Stimulated activated CD8-positive, alpha-beta memory T cell treated with anti-CD3 and anti-CD28 coated beads, Interleukin-12 subunit alpha, Interleukin-12 subunit beta, amount 100 ng/mL, for 1 hour (primary cell): ENCODE measurements around the gene NKX2-1.

Experiments used
- DNase-seq: peaks from one replicate; pipeline ENCODE4 v3.0.0-alpha.2; 2020; ENCODE audit warnings: low read depth

The NKX2-1 gene

DNA sequence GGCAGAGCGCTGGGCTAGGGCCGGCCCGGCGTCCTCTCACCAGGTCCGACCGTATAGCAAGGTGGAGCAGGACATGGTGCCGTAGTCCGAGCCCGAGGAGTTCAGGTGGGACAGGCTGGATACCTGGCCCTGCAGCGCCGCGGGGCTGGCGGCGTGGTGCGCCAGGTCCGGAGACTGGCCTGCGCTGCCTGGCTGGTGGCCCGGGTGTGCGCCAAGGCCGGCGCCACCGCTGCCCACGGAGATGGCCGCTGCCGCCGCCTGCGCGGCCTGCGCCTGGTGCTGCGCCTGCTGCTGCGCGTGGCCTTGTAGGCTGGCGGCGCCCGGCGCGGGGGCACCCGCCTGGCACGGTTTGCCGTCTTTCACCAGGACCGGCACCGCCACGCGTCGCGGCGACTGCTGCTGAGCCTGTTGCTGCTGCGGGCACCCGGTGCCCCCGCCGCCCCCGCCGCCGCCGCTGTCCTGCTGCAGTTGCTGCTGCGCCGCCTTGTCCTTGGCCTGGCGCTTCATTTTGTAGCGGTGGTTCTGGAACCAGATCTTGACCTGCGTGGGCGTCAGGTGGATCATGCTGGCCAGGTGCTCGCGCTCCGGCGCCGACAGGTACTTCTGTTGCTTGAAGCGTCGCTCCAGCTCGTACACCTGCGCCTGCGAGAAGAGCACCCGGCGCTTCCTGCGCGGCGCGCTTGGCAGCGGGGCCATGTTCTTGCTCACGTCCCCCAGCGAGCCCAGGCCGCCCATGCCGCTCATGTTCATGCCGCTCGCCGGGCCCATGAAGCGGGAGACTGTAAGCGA, 2.6 kb downstream of the NKX2-1 start:
- no peak for DNase-seq

- no peak for DNase-seq
Observed at GRCh38 chr14:36516719-36517241, 3.3 kb downstream of the NKX2-1 start.

GRCh38 chr14:36515896-36516718, 3.9 kb downstream of the NKX2-1 start:
- DNase-seq: no peak

DNA sequence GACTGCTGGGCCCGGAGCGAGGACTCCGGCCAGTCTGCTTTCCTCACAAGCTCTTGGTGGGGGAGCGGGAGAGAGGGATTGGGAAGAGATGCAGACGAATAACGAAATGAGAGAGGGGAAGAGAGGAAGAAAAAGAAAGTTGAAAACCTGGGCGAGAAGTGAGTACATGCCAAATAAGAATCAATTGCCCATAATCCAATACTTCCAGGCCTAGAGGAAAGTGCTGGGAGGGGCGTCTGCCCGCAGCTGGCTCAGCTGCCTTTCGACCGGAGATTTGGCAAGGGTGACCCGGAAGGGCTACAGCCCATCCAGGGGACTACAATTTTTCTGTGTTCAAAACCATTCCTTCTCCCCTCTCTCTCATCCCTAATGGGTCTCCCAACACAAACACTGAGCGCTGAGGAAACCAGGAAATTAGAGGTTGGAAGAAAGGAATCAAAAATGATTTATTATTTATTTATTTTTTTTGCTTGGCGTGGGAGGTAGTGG, 4.9 kb downstream of the NKX2-1 start:
- DNase-seq: no peak

DNA sequence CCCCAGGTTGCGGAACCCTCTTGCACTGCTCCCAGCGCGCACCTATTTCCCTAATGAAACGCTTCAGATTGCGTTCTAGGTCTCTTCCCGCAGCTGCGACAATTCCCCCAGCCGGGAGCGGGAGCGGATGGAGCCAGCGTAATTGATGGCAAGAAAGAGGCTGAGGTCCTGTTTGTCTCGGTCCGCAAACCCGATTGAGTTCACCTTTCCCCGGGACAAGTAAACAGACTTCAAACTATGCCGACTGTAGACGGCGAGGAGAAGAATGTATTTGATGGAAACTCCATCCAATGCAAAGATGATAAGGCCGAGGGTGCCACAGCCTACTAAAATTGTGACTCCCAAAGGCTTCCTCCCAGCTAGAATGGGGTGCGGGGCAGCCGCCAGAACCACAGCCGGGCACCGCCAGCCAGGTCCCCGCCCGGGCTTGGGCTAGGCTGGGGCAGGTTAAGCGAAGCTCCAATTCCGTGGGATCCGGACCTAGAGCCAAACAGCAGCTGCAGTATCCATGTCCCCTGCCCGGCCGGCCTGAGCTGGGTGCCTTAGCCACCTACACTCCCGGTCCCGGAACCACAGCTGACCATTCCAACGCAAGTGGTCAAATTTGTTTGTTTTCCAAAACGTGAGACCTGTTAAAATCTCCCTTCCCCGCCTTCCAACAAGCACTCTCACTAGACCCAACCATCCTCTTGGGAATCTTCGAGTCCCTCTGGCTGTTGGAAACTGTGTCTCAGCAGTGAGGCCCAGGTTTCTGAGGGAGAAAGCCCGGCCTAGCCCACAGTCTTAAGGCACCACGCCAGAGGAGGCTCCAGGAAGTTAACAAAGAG, 5.5 kb downstream of the NKX2-1 start:
- DNase-seq: no peak

GRCh38 chr14:36513451-36514277, 6.4 kb downstream of the NKX2-1 start:
- no peak for DNase-seq

- DNase-seq: no peak
Observed at GRCh38 chr14:36513012-36513420, 7.0 kb downstream of the NKX2-1 start.

GRCh38 chr14:36512585-36513003, 7.4 kb downstream of the NKX2-1 start:
- no peak for DNase-seq

DNA sequence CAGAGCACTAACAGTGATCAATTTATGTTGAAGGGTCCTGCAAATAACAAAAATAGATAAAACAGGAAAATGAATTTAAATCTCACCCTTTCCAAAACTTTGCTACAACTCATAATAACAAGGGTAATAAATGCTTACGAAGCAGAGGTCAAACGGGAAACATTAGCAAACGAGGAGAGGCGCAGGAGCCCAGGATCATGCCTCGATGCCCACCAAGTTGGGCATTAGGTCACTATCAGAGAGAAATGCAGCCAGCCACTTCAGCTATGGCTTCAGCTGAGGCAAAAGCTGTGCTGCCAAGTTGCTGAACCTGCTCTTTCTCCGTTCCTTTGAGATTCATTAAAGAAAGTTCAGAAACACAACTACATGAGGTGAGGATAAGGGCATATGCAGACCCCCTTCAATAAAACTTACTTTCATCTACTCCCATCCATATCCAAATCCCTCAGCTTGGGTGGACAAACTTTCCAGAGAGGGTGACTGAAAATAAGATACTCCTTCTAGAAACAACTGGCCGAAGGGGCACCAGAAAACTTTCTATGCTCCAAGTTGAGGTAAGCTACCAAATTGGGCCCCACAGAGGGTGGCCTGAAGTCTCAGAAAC, 7.9 kb downstream of the NKX2-1 start:
- no peak for DNase-seq

- DNase-seq: no peak
Observed at GRCh38 chr14:36510874-36511273, 9.2 kb downstream of the NKX2-1 start.

DNA sequence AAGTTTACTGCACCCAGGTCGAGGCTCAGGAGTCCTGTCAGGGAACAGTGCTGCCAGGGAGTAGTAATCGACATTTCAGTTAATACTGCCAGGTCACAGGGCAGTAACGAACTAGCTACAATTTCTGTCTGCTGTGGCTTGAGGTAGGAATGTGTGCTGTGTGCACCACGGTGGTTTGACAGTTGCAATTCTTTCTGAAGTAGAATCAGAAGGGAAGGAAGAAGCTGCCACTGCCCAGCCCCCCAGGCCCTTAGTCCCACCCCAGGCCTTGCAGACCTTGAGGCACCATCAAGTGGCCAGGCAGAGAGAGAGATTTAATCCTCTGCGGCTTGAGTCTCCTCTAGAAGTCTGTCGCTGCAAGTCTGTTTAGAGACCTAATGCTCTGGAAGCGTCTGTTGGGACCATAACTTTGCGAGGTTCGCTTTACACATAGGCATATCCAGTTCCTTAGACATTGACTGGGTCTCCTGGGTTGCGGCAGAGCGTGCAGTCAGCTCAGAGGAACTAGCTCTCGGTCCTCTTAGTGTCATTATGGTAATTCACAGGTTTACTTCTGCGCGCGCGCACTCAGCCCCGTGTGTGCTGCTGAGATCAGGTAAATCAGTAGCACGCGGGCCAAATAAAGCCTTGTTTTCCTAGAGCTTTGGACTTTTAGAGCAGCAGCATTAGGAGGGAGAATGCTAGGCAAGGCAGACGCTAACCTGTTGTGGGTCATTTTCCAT, 9.8 kb downstream of the NKX2-1 start:
- DNase-seq: no peak

DNA sequence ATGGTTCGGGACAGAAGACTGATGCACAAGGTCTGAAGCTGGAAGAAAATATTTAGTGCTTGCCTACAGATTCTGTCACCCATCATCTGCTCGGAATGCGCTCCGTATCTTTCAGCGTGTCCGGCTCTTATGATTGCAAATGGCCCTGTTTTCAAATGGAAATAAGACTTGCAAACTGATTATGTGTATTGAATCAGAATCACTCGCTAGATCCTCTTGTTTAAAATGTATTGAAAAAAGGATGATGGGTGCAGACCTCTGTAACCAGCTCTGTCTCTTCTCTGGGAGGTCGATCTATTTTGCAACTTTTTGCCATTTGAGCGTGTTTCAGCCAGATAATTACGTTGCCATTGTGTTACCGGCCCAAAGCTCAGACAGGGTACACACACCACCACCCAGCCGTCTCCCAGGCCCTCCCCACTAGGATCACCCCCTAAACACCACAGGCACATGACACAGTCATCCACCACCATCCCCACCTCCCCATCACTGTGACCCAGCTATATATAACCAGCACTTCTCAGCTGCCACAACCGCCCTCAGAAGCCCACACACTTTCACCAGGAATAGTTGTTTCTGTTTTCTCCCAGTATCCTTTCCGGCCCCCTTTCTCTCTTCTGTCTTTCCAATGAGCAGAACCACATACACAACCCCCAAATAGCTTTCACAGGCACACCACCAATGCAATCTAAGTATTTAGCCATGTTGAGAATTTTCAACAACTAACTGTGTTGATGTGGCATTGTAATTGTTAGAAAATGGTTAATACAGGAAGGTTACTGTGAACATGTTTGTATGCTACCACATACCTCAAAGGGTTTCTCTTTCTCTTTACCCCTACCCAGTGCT, 10.7 kb downstream of the NKX2-1 start:
- no peak for DNase-seq

GRCh38 chr14:36508418-36509068, 11.5 kb downstream of the NKX2-1 start:
- no peak for DNase-seq

DNA sequence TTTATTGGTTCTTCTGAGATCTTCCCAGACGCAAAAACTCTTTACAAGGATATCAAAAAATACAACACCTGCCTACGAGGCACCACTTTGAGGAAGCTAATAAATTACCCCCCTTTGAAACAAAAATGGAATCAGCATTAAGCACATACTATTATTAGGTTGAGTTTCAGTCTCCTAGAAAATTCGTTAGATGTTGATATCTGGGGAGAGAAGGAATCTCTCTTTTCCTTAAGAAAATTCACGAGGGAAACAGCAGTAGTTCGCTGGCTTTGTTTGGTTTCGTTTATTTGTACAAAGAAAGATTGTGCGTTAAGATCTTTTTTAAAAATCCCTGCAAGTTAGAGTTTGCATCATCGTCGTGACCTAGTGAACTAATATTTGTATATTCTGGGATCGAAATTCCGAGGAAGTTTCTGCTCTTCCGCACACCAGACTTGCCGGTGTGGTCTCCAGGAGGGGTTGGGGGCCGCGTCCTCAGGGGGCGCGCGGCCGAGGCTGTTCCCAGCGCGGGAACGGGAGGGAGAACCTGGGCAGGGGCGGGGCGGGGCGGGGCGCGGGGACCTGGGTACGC, 12.1 kb downstream of the NKX2-1 start:
- no peak for DNase-seq

DNA sequence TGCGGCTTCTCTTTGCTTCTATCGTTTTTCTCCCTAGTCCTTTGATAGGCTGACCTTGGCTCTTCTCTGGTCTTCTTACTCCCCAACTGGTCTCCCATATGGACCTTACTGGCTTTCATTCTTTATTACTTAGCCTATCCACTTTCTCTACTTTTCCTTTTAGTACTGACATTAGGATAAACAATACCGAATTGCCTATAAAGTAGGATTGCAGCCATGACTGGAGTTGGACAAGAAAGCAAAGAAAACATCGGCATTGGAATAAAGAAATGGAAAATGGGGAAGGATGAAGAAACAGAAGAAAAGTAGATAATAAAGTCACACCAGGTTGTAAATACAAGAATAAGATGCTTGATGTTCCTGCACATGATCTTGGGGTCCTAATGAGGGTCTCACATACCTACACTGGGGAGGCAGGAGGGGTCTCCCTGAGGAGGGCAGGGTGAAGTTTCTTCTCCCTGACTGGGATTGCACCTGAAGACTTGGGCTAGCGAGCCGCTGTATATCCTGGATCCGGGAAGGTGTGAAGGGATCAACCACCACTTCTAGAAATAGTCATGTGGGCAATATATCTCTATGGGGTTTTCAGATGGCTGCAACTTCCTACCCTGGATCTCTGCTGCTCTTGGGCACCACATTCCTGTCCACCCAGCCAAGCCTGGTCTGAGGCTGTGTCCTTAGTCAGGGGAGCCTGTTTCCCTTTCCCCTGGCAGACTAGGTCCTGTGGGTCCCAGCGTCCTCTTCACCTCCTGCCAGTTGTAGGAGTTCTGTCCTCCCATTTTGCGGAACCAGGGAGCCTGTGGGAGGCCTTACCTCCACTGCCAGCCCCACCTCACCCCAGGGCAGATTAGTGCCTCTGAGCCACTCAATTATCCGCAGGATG, 13.1 kb downstream of the NKX2-1 start:
- no peak for DNase-seq

DNA sequence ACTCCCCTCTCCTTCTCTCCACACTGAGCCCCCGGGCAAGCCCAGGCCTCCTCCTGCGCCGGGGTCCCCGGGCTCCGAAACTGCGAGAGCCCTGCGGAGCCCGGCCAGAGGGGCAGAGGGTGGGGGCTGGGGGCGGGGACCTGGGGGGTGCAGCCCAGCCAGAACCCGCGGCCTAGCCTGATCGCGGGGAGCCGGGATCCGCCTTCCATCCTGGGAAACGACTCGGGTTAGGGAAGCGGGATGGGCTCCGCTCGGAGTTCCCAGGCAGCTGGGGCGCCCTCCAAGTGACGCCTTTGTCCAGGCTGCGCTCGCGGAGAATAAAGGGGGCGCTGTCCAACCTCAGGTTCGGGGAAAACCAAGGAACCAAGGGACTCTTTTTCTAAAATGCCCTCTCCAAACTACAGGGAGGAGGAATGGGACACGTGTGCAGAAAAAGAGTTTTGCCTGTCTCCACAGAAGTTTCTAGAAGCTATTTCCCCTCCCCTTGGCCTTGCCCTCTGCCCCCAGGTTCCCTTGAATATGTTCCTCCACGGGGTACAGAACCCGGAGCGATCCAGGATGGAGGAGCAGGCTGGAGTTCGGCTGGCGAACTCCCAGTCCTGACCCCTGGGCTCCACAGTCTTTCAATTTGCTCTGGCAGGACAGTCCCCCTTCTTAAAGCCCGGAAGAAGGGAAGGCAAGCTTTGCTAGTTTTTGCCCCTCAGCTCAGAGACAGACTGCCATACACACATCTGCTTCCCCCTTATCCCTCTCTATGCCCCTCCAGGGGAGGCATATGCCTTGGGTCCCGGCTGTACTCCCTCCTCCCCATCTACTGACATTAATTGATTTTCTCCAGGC, 13.9 kb downstream of the NKX2-1 start:
- DNase-seq: no peak
